GM12891 (cell line): ENCODE measurements around the gene TLCD3A.
"Not testable (repeated sequence)": the region's sequence is repeated elsewhere in the genome, so short reads cannot be mapped to it uniquely, and the experiment has no call there.

Experiments used
- PAX5 ChIP-seq: IDR thresholded peaks from 2 replicates; pipeline ENCODE4 v1.6.1; 2011; ENCODE audit warnings: low read length, moderate library complexity, mild to moderate bottlenecking; ENCODE audit not compliant: insufficient read depth, severe bottlenecking
- POLR2A ChIP-seq: IDR thresholded peaks from 2 replicates; pipeline ENCODE4 v1.6.1; 2011; ENCODE audit warnings: low read depth, low read length, control low read depth
- POLR2AphosphoS5 ChIP-seq: IDR thresholded peaks from 2 replicates; pipeline ENCODE4 v1.6.1; 2011; ENCODE audit warnings: low read depth, low read length, control low read depth
- POU2F2 ChIP-seq: IDR thresholded peaks from 2 replicates; pipeline ENCODE4 v1.6.1; 2011; ENCODE audit warnings: low read depth, mild to moderate bottlenecking, control low read depth, low read length, moderate library complexity
- TAF1 ChIP-seq: IDR thresholded peaks from 2 replicates; pipeline ENCODE4 v1.6.1; 2011; ENCODE audit warnings: low read depth, low read length, control low read depth

GRCh38 chr17:756010-756567 is 23.7 kb downstream of the TLCD3A start:
- not testable (repeated sequence) for TF ChIP-seq POLR2AphosphoS5, POLR2A, TAF1, POU2F2, PAX5
